Kidney (tissue), 14 donors: ENCODE results near the gene APRT. TPM values are rescaled to one million over a fixed set of nuclear protein-coding genes. Genes with fewer than 3 reads are reported as not detected.

Experiments
- DNase-seq, 5 donors: peaks; one replicate each; pipeline ENCODE4 v3.0.0-alpha.2; 2013 to 2020
- FAIRE-seq: peaks from 2 replicates; lab custom pipeline; 2012; peaks lifted over from hg19 to GRCh38; lab: Jason Lieb, UNC
- H3K27ac ChIP-seq, 2 donors: one replicate each; pipeline ENCODE4 v1.7.0; 2013; ENCODE audit warnings: low read depth in 2 of 2, low read length in 2 of 2, inconsistent platforms in 1 of 2
- H3K27me3 ChIP-seq: one replicate; pipeline ENCODE4 v1.7.1; 2013; ENCODE audit warnings: low read length, inconsistent platforms; ENCODE audit not compliant: control insufficient read depth, insufficient read depth
- H3K36me3 ChIP-seq, 3 donors: one replicate each; pipeline versions ENCODE4 v1.7.0 to v1.7.1; 2013; ENCODE audit warnings: low read length in 3 of 3, control low read depth in 1 of 3, inconsistent platforms in 1 of 3; ENCODE audit not compliant: insufficient read depth in 3 of 3, control insufficient read depth in 2 of 3
- H3K4me1 ChIP-seq, 3 donors: one replicate each; pipeline versions ENCODE4 v1.7.0 to v1.7.1; 2013; ENCODE audit warnings: low read length in 3 of 3, inconsistent platforms in 1 of 3, low read depth in 1 of 3; ENCODE audit not compliant: control insufficient read depth in 2 of 3, insufficient read depth in 2 of 3
- H3K4me3 ChIP-seq, 3 donors: one replicate each; pipeline versions ENCODE4 v1.7.0 to v1.8.1; 2013; ENCODE audit warnings: low read length in 3 of 3, control low read depth in 1 of 3, inconsistent platforms in 1 of 3
- H3K9ac ChIP-seq, 3 donors: one replicate each; pipeline versions ENCODE4 v1.7.0 to v1.7.1; 2013; ENCODE audit warnings: low read length in 3 of 3, control low read depth in 1 of 3, inconsistent platforms in 1 of 3
- H3K9me3 ChIP-seq, 3 donors: one replicate each; pipeline versions ENCODE4 v1.7.0 to v1.7.1; 2013; ENCODE audit warnings: low read length in 3 of 3, control low read depth in 1 of 3, inconsistent platforms in 1 of 3; ENCODE audit not compliant: control insufficient read depth in 2 of 3, insufficient read depth in 1 of 3
- CTCF ChIP-seq: IDR thresholded peaks from 3 replicates; pipeline ENCODE4 v1.5.1; 2012; ENCODE audit warnings: mild to moderate bottlenecking, moderate library complexity, borderline replicate concordance; ENCODE audit not compliant: insufficient read depth; ENCODE audit errors: extremely low read depth
- intact Hi-C: fragments of 100-400 bp; cut with DNase I; formaldehyde crosslinking; loops from one replicate; pipeline ENCODE4 v1.11.1; 2022
- polyA plus RNA-seq: library from polyadenylated mRNA; stranded (reverse); fragments of 350-450 nt; fragmentation: Illumina TruSeq; extraction: RNeasy Lipid Tissue Mini Kit (QIAGEN cat#74804); gene quantifications from one replicate; pipeline ENCODE4 v1.2.3, GENCODE V29; 2014; ENCODE audit warnings: low read depth, low replicate concordance; ENCODE audit not compliant: insufficient read depth
- total RNA-seq: library from RNA; stranded (reverse); fragmentation: NEBNext Ultra II Directional; extraction: Animal tissue kit (Norgen Biotek cat#: 25700); gene quantifications from one replicate; pipeline ENCODE4 v1.2.1, GENCODE V29; 2021
- donor health status: control.
- donor health status: control.
- donor health status: control.
- donor health status: control.
- donor health status: control.
- donor health status: DM: yes; HTN: yes; CAD: no.
- donor health status: Normal renal cell carcinoma (clear cell type).

The APRT gene
- total and polyA plus RNA-seq, 2 donors from 2014 or later: 105 to 204 TPM

- Histone ChIP-seq H3K27me3 (no peaks in the 10 kb centered on the region), H3K36me3 (no peaks in the 10 kb centered on the region), H3K27ac (no peak overlapping the region), H3K4me1 (peaks cover 0 to under 1% (median 0%) of the 10 kb centered on the region in 3 donors), H3K4me3 (no peak overlapping the region), H3K9me3 (no peaks in the 10 kb centered on the region), H3K9ac (no peak overlapping the region)
- no peak for FAIRE-seq
- DNase-seq: no peak
- no peak for TF ChIP-seq CTCF
- intact Hi-C loops: no loop called here
These were observed 38.9 kb upstream of the APRT start for GRCh38 chr16:88850531-88851199.

- intact Hi-C loops: no loop called here
- TF ChIP-seq CTCF: no peak
- Histone ChIP-seq H3K27me3 (no peaks in the 10 kb centered on the region), H3K9me3 (no peaks in the 10 kb centered on the region), H3K9ac (no peak overlapping the region), H3K27ac (no peak overlapping the region), H3K36me3 (no peaks in the 10 kb centered on the region), H3K4me3 (no peak overlapping the region), H3K4me1 (no peaks in the 10 kb centered on the region)
- DNase-seq: no peak
- no peak for FAIRE-seq
These were observed 36.8 kb upstream of the APRT start for GRCh38 chr16:88848557-88848956.

- no peaks in the 10 kb centered on the region for H3K27me3 ChIP-seq
- FAIRE-seq (no peak), DNase-seq (no peak)
- TF ChIP-seq CTCF: no peak
- no peaks in the 10 kb centered on the region for H3K9me3 ChIP-seq
- no peaks in the 10 kb centered on the region for H3K36me3 ChIP-seq
- H3K27ac ChIP-seq: no peak overlapping the region
- intact Hi-C loops: no loop called here
- H3K4me3 ChIP-seq: no peak overlapping the region
- no peak overlapping the region for H3K9ac ChIP-seq
- H3K4me1 ChIP-seq: no peaks in the 10 kb centered on the region
These were observed 35.9 kb upstream of the APRT start for GRCh38 chr16:88847654-88848053.

- no peak for TF ChIP-seq CTCF
- FAIRE-seq (no peak), DNase-seq (no peak)
- no peaks in the 10 kb centered on the region for H3K27me3 ChIP-seq
- intact Hi-C loops: no loop called here
- H3K9me3 ChIP-seq: no peaks in the 10 kb centered on the region
- no peak overlapping the region for H3K9ac ChIP-seq
- no peaks in the 10 kb centered on the region for H3K4me1 ChIP-seq
- no peaks in the 10 kb centered on the region for H3K36me3 ChIP-seq
- H3K4me3 ChIP-seq: no peak overlapping the region
- H3K27ac ChIP-seq: no peak overlapping the region
These were observed 34.4 kb upstream of the APRT start for GRCh38 chr16:88846088-88846487.
